ENCODE data around the gene SSBP4.

DNA sequence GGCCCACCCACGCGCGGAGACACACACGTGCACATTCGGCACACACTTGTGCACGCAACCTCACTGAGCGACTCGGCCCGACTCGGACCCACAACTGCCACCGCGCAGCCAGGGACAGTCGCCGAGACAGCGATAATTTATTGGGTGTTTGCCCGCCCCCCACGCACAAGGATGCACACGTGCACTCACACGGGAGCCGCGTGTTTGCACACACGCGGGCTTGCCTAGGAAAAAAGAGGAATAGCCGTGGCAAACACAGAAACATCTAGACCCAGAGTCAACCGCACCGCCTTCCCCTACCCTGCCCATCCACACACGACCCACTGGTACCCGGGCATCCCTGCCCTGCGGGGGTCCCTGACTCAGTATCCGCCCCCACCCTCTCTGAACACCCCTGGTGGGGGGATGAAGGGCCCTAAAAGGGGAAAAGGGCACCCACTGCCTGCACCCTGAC lies 1.1 kb upstream of the SSBP4 start:
- TF ChIP-seq EP300 (IDR thresholded peaks at IDR 0.05) (no peak), POLR2A (IDR thresholded peaks at IDR 0.05) (no peak)
- TF ChIP-seq, protein P1, sequence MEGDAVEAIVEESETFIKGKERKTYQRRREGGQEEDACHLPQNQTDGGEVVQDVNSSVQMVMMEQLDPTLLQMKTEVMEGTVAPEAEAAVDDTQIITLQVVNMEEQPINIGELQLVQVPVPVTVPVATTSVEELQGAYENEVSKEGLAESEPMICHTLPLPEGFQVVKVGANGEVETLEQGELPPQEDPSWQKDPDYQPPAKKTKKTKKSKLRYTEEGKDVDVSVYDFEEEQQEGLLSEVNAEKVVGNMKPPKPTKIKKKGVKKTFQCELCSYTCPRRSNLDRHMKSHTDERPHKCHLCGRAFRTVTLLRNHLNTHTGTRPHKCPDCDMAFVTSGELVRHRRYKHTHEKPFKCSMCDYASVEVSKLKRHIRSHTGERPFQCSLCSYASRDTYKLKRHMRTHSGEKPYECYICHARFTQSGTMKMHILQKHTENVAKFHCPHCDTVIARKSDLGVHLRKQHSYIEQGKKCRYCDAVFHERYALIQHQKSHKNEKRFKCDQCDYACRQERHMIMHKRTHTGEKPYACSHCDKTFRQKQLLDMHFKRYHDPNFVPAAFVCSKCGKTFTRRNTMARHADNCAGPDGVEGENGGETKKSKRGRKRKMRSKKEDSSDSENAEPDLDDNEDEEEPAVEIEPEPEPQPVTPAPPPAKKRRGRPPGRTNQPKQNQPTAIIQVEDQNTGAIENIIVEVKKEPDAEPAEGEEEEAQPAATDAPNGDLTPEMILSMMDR (IDR thresholded peaks at IDR 0.05): no peak
